OCI-LY1 (cell line): Measurements from ENCODE around the gene SEMA4B.

Experiments
- EZH2 ChIP-seq: fragments of 200-600 bp; sonication (generic), shearing (Covaris generic); IDR thresholded peaks from 2 replicates; pipeline ENCODE4 v1.8.0; 2017; ENCODE audit warnings: borderline replicate concordance, mixed run types, mild to moderate bottlenecking, antibody characterized with exemption, low read length, moderate library complexity, mixed read lengths
- TF ChIP-seq, protein P1 (sequence below): fragments of 200-600 bp; sonication (generic), shearing (Covaris generic); IDR thresholded peaks from 2 replicates; pipeline ENCODE4 v1.5.1; 2017; ENCODE audit warnings: mild to moderate bottlenecking, antibody characterized with exemption, low read length, moderate library complexity, mixed read lengths

DNA sequence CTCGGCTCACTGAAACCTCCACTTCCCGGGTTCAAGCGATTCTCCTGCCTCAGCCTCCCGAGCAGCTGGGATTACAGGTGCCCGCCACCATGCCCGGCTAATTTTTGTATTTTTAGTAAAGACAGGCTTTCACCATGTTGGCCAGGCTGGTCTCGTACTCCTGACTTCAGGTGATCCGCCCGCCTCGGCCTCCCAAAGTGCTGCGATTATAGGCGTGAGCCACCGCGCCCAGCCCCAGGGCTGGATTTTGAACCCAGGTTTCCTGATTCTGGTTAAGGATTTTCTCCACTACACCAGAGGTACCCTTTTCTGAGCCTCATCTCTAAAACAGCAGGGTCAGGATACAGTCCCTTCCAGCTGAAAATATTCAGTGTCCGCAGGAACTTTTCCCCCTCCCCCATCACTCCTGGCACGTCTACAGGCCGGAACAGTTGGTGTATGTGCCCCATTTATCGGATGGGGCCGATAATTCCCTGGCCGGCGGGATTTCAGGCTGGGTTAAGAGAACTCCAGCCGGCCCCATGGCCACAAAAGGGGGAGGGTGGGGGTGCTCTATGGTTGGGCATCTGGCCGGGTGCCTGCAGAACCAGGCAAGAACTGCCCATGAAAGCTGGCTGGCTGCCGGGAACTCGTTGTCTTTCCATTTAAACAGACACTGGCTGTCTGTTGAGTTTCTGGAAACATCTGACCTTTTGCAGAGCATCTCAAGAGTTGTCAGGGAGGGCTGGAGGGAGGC lies 26.8 kb upstream of the SEMA4B start:
- TF ChIP-seq, protein P1, sequence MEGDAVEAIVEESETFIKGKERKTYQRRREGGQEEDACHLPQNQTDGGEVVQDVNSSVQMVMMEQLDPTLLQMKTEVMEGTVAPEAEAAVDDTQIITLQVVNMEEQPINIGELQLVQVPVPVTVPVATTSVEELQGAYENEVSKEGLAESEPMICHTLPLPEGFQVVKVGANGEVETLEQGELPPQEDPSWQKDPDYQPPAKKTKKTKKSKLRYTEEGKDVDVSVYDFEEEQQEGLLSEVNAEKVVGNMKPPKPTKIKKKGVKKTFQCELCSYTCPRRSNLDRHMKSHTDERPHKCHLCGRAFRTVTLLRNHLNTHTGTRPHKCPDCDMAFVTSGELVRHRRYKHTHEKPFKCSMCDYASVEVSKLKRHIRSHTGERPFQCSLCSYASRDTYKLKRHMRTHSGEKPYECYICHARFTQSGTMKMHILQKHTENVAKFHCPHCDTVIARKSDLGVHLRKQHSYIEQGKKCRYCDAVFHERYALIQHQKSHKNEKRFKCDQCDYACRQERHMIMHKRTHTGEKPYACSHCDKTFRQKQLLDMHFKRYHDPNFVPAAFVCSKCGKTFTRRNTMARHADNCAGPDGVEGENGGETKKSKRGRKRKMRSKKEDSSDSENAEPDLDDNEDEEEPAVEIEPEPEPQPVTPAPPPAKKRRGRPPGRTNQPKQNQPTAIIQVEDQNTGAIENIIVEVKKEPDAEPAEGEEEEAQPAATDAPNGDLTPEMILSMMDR, result no peak
- no peak for TF ChIP-seq EZH2
